B cell (primary cell): Measurements from ENCODE around the gene CCL20.
"Not testable (repeated sequence)": the region's sequence is repeated elsewhere in the genome, so short reads cannot be mapped to it uniquely, and the experiment has no call there.

Experiments used
- EZH2 ChIP-seq: IDR thresholded peaks from 2 replicates; pipeline ENCODE4 v1.6.1; 2012; ENCODE audit warnings: borderline replicate concordance, low read depth, mild to moderate bottlenecking, moderate library complexity, low read length; ENCODE audit not compliant: insufficient read depth, poor library complexity, severe bottlenecking
- TF ChIP-seq, protein P1 (sequence below): fragments of 200-600 bp; IDR thresholded peaks from one replicate; pipeline ENCODE4 v1.8.0; 2022; ENCODE audit warnings: antibody characterized with exemption, mild to moderate bottlenecking

GRCh38 chr2:227796768-227797167 is 16.9 kb upstream of the CCL20 start:
- TF ChIP-seq, protein P1, sequence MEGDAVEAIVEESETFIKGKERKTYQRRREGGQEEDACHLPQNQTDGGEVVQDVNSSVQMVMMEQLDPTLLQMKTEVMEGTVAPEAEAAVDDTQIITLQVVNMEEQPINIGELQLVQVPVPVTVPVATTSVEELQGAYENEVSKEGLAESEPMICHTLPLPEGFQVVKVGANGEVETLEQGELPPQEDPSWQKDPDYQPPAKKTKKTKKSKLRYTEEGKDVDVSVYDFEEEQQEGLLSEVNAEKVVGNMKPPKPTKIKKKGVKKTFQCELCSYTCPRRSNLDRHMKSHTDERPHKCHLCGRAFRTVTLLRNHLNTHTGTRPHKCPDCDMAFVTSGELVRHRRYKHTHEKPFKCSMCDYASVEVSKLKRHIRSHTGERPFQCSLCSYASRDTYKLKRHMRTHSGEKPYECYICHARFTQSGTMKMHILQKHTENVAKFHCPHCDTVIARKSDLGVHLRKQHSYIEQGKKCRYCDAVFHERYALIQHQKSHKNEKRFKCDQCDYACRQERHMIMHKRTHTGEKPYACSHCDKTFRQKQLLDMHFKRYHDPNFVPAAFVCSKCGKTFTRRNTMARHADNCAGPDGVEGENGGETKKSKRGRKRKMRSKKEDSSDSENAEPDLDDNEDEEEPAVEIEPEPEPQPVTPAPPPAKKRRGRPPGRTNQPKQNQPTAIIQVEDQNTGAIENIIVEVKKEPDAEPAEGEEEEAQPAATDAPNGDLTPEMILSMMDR: not testable (repeated sequence)
- TF ChIP-seq EZH2: not testable (repeated sequence)
